HepG2 (cell line): ENCODE measurements around the gene FIGNL1. TPM values are rescaled to one million over a fixed set of nuclear protein-coding genes. Genes with fewer than 3 reads are reported as not detected.

Source experiments
- ATAC-seq: fragments of 200-7000 bp; cut with Tn5 transposase; 3 replicates; pipeline ENCODE4 v1.9.1; 2020; ENCODE audit warnings: mild to moderate bottlenecking, moderate library complexity
- BruUV-seq: library from RNA; stranded (reverse); fragments of 400-500 nt; replicated peaks from 2 replicates; lab custom pipeline; 2021; lab: Mats Ljungman, UMichigan
- CTCF ChIA-PET: fragments of 300-600 bp; formaldehyde crosslinking; extraction: SDS; loops from one replicate; lab custom pipeline; 2021; ENCODE audit warnings: low total read pairs, inconsistent platforms, low intra/inter-chr PET ratio; lab: Yijun Ruan, JAX
- POLR2A ChIA-PET: fragments of 350-600 bp; sonication (Branson Sonifier 250); formaldehyde crosslinking; loops from one replicate; lab custom pipeline; 2020; ENCODE audit warnings: antibody characterized with exemption, inconsistent platforms; lab: Yijun Ruan, JAX
- DNase-seq: peaks from one replicate; pipeline ENCODE4 v3.0.0-alpha.2; 2015; ENCODE audit warnings: low spot score
- FAIRE-seq: peaks from 3 replicates; lab custom pipeline; 2011; peaks lifted over from hg19 to GRCh38; lab: Jason Lieb, UNC
- H2AFZ ChIP-seq: one replicate; pipeline ENCODE4 v1.6.1; 2011; ENCODE audit warnings: low read length, inconsistent platforms
- H3K27ac ChIP-seq: fragments of 300-600 bp; 3 replicates; pipeline ENCODE4 v1.8.0; 2011; ENCODE audit warnings: mixed run types, mild to moderate bottlenecking, mixed read lengths, low read length, inconsistent platforms; ENCODE audit not compliant: insufficient read depth; ENCODE audit errors: extremely low read length
- H3K27me3 ChIP-seq, 2 experiments: fragments of 200-600 bp in 1 of 2; 2 replicates in 1 of 2; 3 replicates in 1 of 2; pipeline versions ENCODE4 v1.6.0 to v1.8.0; 2011; ENCODE audit warnings: low read length in 2 of 2, mild to moderate bottlenecking in 2 of 2, moderate library complexity in 2 of 2, inconsistent platforms in 1 of 2; ENCODE audit not compliant: insufficient read depth in 2 of 2, control insufficient read depth in 1 of 2
- H3K36me3 ChIP-seq, 2 experiments: fragments of 200-600 bp in 1 of 2; replicated peaks in 1 of 2; 2 replicates in 1 of 2; 3 replicates in 1 of 2; pipeline versions ENCODE4 v1.5.1 to v1.8.0; 2011; ENCODE audit warnings: low read length in 2 of 2, inconsistent platforms in 1 of 2; ENCODE audit not compliant: insufficient read depth in 2 of 2, control insufficient read depth in 1 of 2
- H3K4me1 ChIP-seq: 2 replicates; pipeline ENCODE4 v1.5.1; 2012; ENCODE audit warnings: low read length, inconsistent platforms; ENCODE audit not compliant: insufficient read depth
- H3K4me2 ChIP-seq: 2 replicates; pipeline ENCODE4 v1.6.0; 2011; ENCODE audit warnings: low read depth, low read length, inconsistent platforms
- H3K4me3 ChIP-seq, 3 experiments: fragments of 200-600 bp in 1 of 3; sonication (generic), shearing (Covaris generic) in 1 of 3; replicated peaks in 1 of 3; 2 replicates each; pipeline ENCODE4 v1.5.1; 2011 to 2016; ENCODE audit warnings: low read length in 3 of 3, inconsistent platforms in 2 of 3, low read depth in 2 of 3, mild to moderate bottlenecking in 2 of 3, control low read depth in 1 of 3, mixed read lengths in 1 of 3; ENCODE audit not compliant: insufficient read depth in 1 of 3
- H3K79me2 ChIP-seq: one replicate; pipeline ENCODE4 v1.6.1; 2011; ENCODE audit warnings: low read length, inconsistent platforms; ENCODE audit not compliant: insufficient read depth
- H3K9ac ChIP-seq: 2 replicates; pipeline ENCODE4 v1.6.0; 2011; ENCODE audit warnings: mild to moderate bottlenecking, low read depth, low read length, inconsistent platforms; ENCODE audit not compliant: insufficient read depth
- H3K9me3 ChIP-seq: 2 replicates; pipeline ENCODE4 v1.5.1; 2012; ENCODE audit warnings: mild to moderate bottlenecking, low read length
- H4K20me1 ChIP-seq: 2 replicates; pipeline ENCODE4 v1.6.0; 2011; ENCODE audit warnings: inconsistent platforms, mild to moderate bottlenecking, low read length, moderate library complexity; ENCODE audit not compliant: insufficient read depth
- CCAR2 ChIP-seq: fragments of 200-400 bp; formaldehyde crosslinking; optimal IDR thresholded peaks from 2 replicates; pipeline ENCODE3; 2018; ENCODE audit warnings: low read depth, mild to moderate bottlenecking, low read length, moderate library complexity
- CCDC6 ChIP-seq: sonication (generic); formaldehyde crosslinking; IDR thresholded peaks from 2 replicates; pipeline ENCODE4 v1.8.1; 2022; ENCODE audit warnings: mild to moderate bottlenecking, missing genetic modification reagents, moderate library complexity
- HIC2 ChIP-seq: sonication (generic); formaldehyde crosslinking; IDR thresholded peaks from 2 replicates; pipeline ENCODE4 v1.9.0; 2022; ENCODE audit warnings: low read depth, missing genetic modification reagents
- HMG20A ChIP-seq: IDR thresholded peaks from 2 replicates; pipeline ENCODE4 v1.6.1; 2016; ENCODE audit warnings: borderline replicate concordance
- MBNL3 ChIP-seq: fragments of 250-450 bp; sonication (Bioruptor Pico); conservative IDR thresholded peaks from 2 replicates; pipeline ENCODE4 v1.8.0; 2022; ENCODE audit warnings: mild to moderate bottlenecking, inconsistent platforms
- PHB2 ChIP-seq: fragments of 450-650 bp; IDR thresholded peaks from 2 replicates; pipeline ENCODE4 v1.6.1; 2018; ENCODE audit not compliant: partially characterized antibody
- RBFOX2 ChIP-seq: fragments of 200-400 bp; formaldehyde crosslinking; IDR thresholded peaks from 2 replicates; pipeline ENCODE4 v1.6.1; 2017; ENCODE audit warnings: low read depth, mild to moderate bottlenecking, low read length
- RFX5 ChIP-seq: IDR thresholded peaks from 2 replicates; pipeline ENCODE4 v1.6.1; 2011; ENCODE audit warnings: low read depth, low read length, improper control_type of control experiment
- TFAP4 ChIP-seq: sonication (generic); IDR thresholded peaks from 2 replicates; pipeline ENCODE4 v1.6.1; 2016; ENCODE audit warnings: low read depth, borderline replicate concordance
- U2AF2 ChIP-seq: fragments of 200-400 bp; formaldehyde crosslinking; IDR thresholded peaks from 2 replicates; pipeline ENCODE4 v1.6.1; 2017; ENCODE audit warnings: low read depth, mild to moderate bottlenecking, low read length
- ZNF275 ChIP-seq: sonication (generic); formaldehyde crosslinking; IDR thresholded peaks from 2 replicates; pipeline ENCODE4 v1.8.0; 2022; ENCODE audit warnings: missing genetic modification reagents, mild to moderate bottlenecking, inconsistent platforms, borderline replicate concordance
- ZNF383 ChIP-seq: sonication (generic); formaldehyde crosslinking; IDR thresholded peaks from 2 replicates; pipeline ENCODE4 v1.4.0; 2020; ENCODE audit warnings: missing genetic modification reagents, mild to moderate bottlenecking, borderline replicate concordance
- ZNF550 ChIP-seq: sonication (generic); formaldehyde crosslinking; IDR thresholded peaks from 2 replicates; pipeline ENCODE4 v1.4.0; 2020; ENCODE audit warnings: mild to moderate bottlenecking, missing genetic modification reagents, borderline replicate concordance
- ZNF703 ChIP-seq: sonication (generic); formaldehyde crosslinking; IDR thresholded peaks from 2 replicates; pipeline ENCODE4 v1.5.1; 2020; ENCODE audit warnings: missing genetic modification reagents, mild to moderate bottlenecking, moderate library complexity, borderline replicate concordance
- WGBS: methylation state at CpG from one replicate; pipeline ENCODE4 v1.1.6; 2017; ENCODE audit warnings: low lambda C conversion rate; 5-methylcytosine and 5-hydroxymethylcytosine counted together
- in situ Hi-C: cut with HindIII; loops from 2 replicates; pipeline ENCODE4 v1.10.0; 2017; ENCODE audit warnings: low pct_unique_long_range_greater_than_20kb; ENCODE audit not compliant: extremely low pct_ligation_motif_present
- intact Hi-C: fragments of 100-400 bp; cut with micrococcal nuclease; formaldehyde crosslinking; loops from one replicate; pipeline ENCODE4 v1.10.0; 2022; ENCODE audit not compliant: unreplicated experiment
- polyA plus RNA-seq, 8 experiments: library from polyadenylated mRNA; depleted of rRNA in 3 of 8; stranded (reverse) in 7 of 8; unstranded in 1 of 8; fragments of >200 nt; fragmentation: Illumina TruSeq in 4 of 8; extraction: Trizol in 4 of 8; gene quantifications; 2 replicates each; pipeline versions ENCODE4 v1.2.1 to v1.2.3, GENCODE V29; 2011 to 2016; ENCODE audit warnings: low read depth in 4 of 8, missing spikeins in 1 of 8, mixed read lengths in 1 of 8; ENCODE audit not compliant: insufficient read depth in 1 of 8
- total RNA-seq, 5 experiments: library from RNA; depleted of rRNA; stranded (reverse); fragments of >200 nt; fragmentation: Illumina TruSeq; extraction: Trizol; gene quantifications; 2 replicates each; pipeline ENCODE4 v1.2.3, GENCODE V29; 2016; ENCODE audit warnings: low read depth in 1 of 5

The FIGNL1 gene
- total and polyA plus RNA-seq, 2 of the 13 experiments (the other 11 are each of a cell fraction or from before 2014, with no cell fraction given), result 4.0 to 20.9 TPM

GRCh38 chr7:50496569-50496968, 46.4 kb upstream of the FIGNL1 start:
- ChIA-PET CTCF (no interaction called here), POLR2A (no interaction called here)
- no peak for DNase-seq
- ATAC-seq, result no peak
- Histone ChIP-seq H2AFZ (no peak overlapping the region), H3K4me3 (no peak overlapping the region), H3K9ac (no peak overlapping the region), H3K4me1 (no peaks in the 10 kb centered on the region), H3K36me3 (peaks cover 7 to 17% of the 10 kb centered on the region in 2 experiments; a peak in 3 of 5 replicates), H4K20me1 (no peaks in the 10 kb centered on the region), H3K79me2 (no peaks in the 10 kb centered on the region), H3K27ac (no peak overlapping the region), H3K4me2 (no peak overlapping the region), H3K9me3 (no peaks in the 10 kb centered on the region), H3K27me3 (no peaks in the 10 kb centered on the region)
- in situ Hi-C loops, result no loop called here
- TF ChIP-seq HIC2 (CRISPR knock-in tag), result no peak
- TF ChIP-seq CCDC6 (CRISPR knock-in tag), result no peak
- no peak for TF ChIP-seq RFX5
- no peak for TF ChIP-seq TFAP4
- WGBS, result 96% methylated on average over 6 of the region's 6 CpGs
- intact Hi-C loops, result no loop called here
- BruUV-seq, result no TSS peak
- FAIRE-seq, result no peak

GRCh38 chr7:50495746-50496145, 45.6 kb upstream of the FIGNL1 start:
- no peak overlapping the region for H3K9ac ChIP-seq
- ChIA-PET CTCF (no interaction called here), POLR2A (no interaction called here)
- H3K36me3 ChIP-seq, result peaks cover 7 to 17% of the 10 kb centered on the region in 2 experiments; a peak in 3 of 5 replicates
- H3K4me1 ChIP-seq, result no peaks in the 10 kb centered on the region
- H3K27ac ChIP-seq, result no peak overlapping the region
- H3K4me3 ChIP-seq, result no peak overlapping the region
- H3K4me2 ChIP-seq, result no peak overlapping the region
- intact Hi-C loops, result no loop called here
- TF ChIP-seq PHB2 (no peak), MBNL3 (CRISPR knock-in tag) (no peak), ZNF275 (CRISPR knock-in tag) (no peak), ZNF703 (no peak), ZNF383 (CRISPR knock-in tag) (no peak), ZNF550 (CRISPR knock-in tag) (no peak), RBFOX2 (no peak), U2AF2 (no peak), CCAR2 (no peak), HMG20A (no peak)
- H3K27me3 ChIP-seq, result no peaks in the 10 kb centered on the region
- H2AFZ ChIP-seq, result no peak overlapping the region
- DNase-seq (no peak), FAIRE-seq (no peak), ATAC-seq (no peak)
- H4K20me1 ChIP-seq, result no peaks in the 10 kb centered on the region
- H3K9me3 ChIP-seq, result no peaks in the 10 kb centered on the region
- H3K79me2 ChIP-seq, result no peaks in the 10 kb centered on the region
- in situ Hi-C loops, result no loop called here
- no TSS peak for BruUV-seq
- 96% methylated on average over 3 of the region's 3 CpGs for WGBS
